ENCODE results near the gene GATAD2B. TPM values are rescaled to one million over a fixed set of nuclear protein-coding genes. Genes with fewer than 3 reads are reported as not detected.

GATAD2B gene
- total and polyA plus RNA-seq, 2 experiments from 2014 or later: 5.4 to 11.7 TPM

- no peak overlapping the region for H3K27ac ChIP-seq
- H3K27me3 ChIP-seq: no peaks in the 10 kb centered on the region
- H4K20me1 ChIP-seq (ENCODE audit: insufficient read depth, poor library complexity, severe bottlenecking): no peaks in the 10 kb centered on the region
- peaks cover 43% of the 10 kb centered on the region for H3K4me1 ChIP-seq (ENCODE audit: insufficient read depth)
- H2AFZ ChIP-seq: no peak overlapping the region
- WGBS (ENCODE audit: low lambda C conversion rate, missing lambda C conversion rate): 43% methylated on average over 4 of the region's 11 CpGs
- no peak overlapping the region for H3K4me3 ChIP-seq
- H3K9me3 ChIP-seq (ENCODE audit: low read depth): no peaks in the 10 kb centered on the region
- no peak for TF ChIP-seq EZH2phosphoT487 (IDR thresholded peaks at IDR 0.05; ENCODE audit: low read depth, severe bottlenecking, unreplicated experiment)
- no peak for TF ChIP-seq CTCF (IDR thresholded peaks at IDR 0.05; ENCODE audit: poor library complexity)
- TF ChIP-seq EZH2 (IDR thresholded peaks at IDR 0.05; ENCODE audit: borderline replicate concordance): no peak
- no peaks in the 10 kb centered on the region for H3K36me3 ChIP-seq (replicated peaks; ENCODE audit: insufficient read depth, low read depth)
- no peaks in the 10 kb centered on the region for H3K79me2 ChIP-seq
- no peak for DNase-seq (ENCODE audit: low spot score)
- H3K4me2 ChIP-seq: no peak overlapping the region
- no peaks in the 10 kb centered on the region for H3K9me2 ChIP-seq (replicated peaks; ENCODE audit: insufficient read depth)
These were observed 152.0 kb downstream of the GATAD2B start for GRCh38 chr1:153770797-153771196.

GRCh38 chr1:153769221-153769620 lies 153.6 kb downstream of the GATAD2B start:
- whole genome bisulfite sequencing (ENCODE audit: low lambda C conversion rate, missing lambda C conversion rate): 91% methylated on average over 3 of the region's 3 CpGs
- Histone ChIP-seq H2AFZ (no peak overlapping the region), H3K27me3 (no peaks in the 10 kb centered on the region), H3K4me2 (no peak overlapping the region), H3K36me3 (replicated peaks; ENCODE audit: insufficient read depth, low read depth) (no peaks in the 10 kb centered on the region), H3K9me2 (replicated peaks; ENCODE audit: insufficient read depth) (no peaks in the 10 kb centered on the region), H3K4me1 (ENCODE audit: insufficient read depth) (peaks cover 34% of the 10 kb centered on the region), H3K4me3 (no peak overlapping the region), H3K9me3 (ENCODE audit: low read depth) (no peaks in the 10 kb centered on the region), H3K79me2 (no peaks in the 10 kb centered on the region), H3K27ac (peak overlapping the region; percentile 97), H4K20me1 (ENCODE audit: insufficient read depth, poor library complexity, severe bottlenecking) (no peaks in the 10 kb centered on the region)
- DNase-seq (ENCODE audit: low spot score): no peak
- TF ChIP-seq EZH2 (IDR thresholded peaks at IDR 0.05; ENCODE audit: borderline replicate concordance) (no peak), EZH2phosphoT487 (IDR thresholded peaks at IDR 0.05; ENCODE audit: low read depth, severe bottlenecking, unreplicated experiment) (no peak), CTCF (IDR thresholded peaks at IDR 0.05; ENCODE audit: poor library complexity) (no peak)

GRCh38 chr1:153768316-153769181 lies 154.2 kb downstream of the GATAD2B start:
- no peak overlapping the region for H2AFZ ChIP-seq
- peaks cover 38% of the 10 kb centered on the region for H3K4me1 ChIP-seq (ENCODE audit: insufficient read depth)
- no peak overlapping the region for H3K4me3 ChIP-seq
- H3K27me3 ChIP-seq: no peaks in the 10 kb centered on the region
- H3K4me2 ChIP-seq: peak overlapping the region; percentile 61
- H3K79me2 ChIP-seq: no peaks in the 10 kb centered on the region
- WGBS (ENCODE audit: low lambda C conversion rate, missing lambda C conversion rate): 60% methylated on average over 4 of the region's 4 CpGs
- H3K27ac ChIP-seq: peak overlapping the region; percentile 97
- H3K9me2 ChIP-seq (replicated peaks; ENCODE audit: insufficient read depth): no peaks in the 10 kb centered on the region
- no peaks in the 10 kb centered on the region for H4K20me1 ChIP-seq (ENCODE audit: insufficient read depth, poor library complexity, severe bottlenecking)
- TF ChIP-seq CTCF (IDR thresholded peaks at IDR 0.05; ENCODE audit: poor library complexity) (no peak), EZH2phosphoT487 (IDR thresholded peaks at IDR 0.05; ENCODE audit: low read depth, severe bottlenecking, unreplicated experiment) (no peak), EZH2 (IDR thresholded peaks at IDR 0.05; ENCODE audit: borderline replicate concordance) (no peak)
- no peaks in the 10 kb centered on the region for H3K9me3 ChIP-seq (ENCODE audit: low read depth)
- DNase-seq (ENCODE audit: low spot score): peak; percentile 69
- no peaks in the 10 kb centered on the region for H3K36me3 ChIP-seq (replicated peaks; ENCODE audit: insufficient read depth, low read depth)

Measured in hepatocyte (in vitro differentiated cells).